Stimulated activated CD8-positive, alpha-beta memory T cell treated with anti-CD3 and anti-CD28 coated beads, Interleukin-7, amount 100 ng/mL, for 4 hours (primary cell): Measurements from ENCODE around the gene NRG2.

Experiments
- DNase-seq, 2 donors: peaks; one replicate each; pipeline ENCODE4 v3.0.0-alpha.2; 2020; ENCODE audit warnings: low read depth in 2 of 2

The NRG2 gene

GRCh38 chr5:139946440-139946839 lies 96.7 kb downstream of the NRG2 start:
- DNase-seq: no peak

DNA sequence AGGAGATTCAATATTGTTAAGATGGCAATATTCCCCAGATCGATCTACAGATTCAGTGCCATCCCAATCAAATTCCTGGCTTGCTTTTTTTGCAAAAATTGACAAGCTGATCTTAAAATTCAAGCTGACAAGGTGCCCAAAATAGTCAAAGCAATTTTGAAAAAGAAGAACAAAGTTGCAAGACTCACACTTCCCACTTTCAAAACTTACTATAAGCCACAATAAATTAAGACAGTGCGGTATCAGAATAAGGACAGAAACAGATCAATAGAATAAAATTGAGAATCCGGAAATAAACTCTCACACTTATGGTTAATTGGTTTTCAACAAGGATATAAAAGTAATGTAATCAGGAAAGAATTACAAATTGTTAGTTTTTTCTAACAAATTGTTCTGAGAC lies 97.1 kb downstream of the NRG2 start:
- no peak for DNase-seq

DNA sequence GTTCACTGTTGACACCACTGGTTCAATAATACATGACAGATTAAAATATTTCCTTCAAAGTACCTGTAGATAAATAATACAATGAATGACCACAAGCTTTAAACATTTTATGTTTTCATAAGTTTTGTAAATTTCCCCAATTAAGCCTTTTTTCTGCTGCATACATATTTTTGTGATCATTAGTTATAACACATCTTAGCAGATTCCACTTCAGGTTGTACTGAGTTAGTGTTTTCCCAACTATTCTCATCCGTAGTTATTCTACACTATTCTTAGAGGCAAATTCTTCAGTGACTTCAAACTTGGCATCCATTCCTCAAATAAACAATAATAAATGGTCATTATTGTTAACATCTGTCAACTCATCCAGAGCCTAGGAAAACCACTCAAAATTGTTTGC lies 100.9 kb downstream of the NRG2 start:
- no peak for DNase-seq

GRCh38 chr5:139930406-139930805 lies 112.7 kb downstream of the NRG2 start:
- DNase-seq: no peak

- no peak for DNase-seq
Observed at GRCh38 chr5:139926797-139927503, 116.1 kb downstream of the NRG2 start.

DNA sequence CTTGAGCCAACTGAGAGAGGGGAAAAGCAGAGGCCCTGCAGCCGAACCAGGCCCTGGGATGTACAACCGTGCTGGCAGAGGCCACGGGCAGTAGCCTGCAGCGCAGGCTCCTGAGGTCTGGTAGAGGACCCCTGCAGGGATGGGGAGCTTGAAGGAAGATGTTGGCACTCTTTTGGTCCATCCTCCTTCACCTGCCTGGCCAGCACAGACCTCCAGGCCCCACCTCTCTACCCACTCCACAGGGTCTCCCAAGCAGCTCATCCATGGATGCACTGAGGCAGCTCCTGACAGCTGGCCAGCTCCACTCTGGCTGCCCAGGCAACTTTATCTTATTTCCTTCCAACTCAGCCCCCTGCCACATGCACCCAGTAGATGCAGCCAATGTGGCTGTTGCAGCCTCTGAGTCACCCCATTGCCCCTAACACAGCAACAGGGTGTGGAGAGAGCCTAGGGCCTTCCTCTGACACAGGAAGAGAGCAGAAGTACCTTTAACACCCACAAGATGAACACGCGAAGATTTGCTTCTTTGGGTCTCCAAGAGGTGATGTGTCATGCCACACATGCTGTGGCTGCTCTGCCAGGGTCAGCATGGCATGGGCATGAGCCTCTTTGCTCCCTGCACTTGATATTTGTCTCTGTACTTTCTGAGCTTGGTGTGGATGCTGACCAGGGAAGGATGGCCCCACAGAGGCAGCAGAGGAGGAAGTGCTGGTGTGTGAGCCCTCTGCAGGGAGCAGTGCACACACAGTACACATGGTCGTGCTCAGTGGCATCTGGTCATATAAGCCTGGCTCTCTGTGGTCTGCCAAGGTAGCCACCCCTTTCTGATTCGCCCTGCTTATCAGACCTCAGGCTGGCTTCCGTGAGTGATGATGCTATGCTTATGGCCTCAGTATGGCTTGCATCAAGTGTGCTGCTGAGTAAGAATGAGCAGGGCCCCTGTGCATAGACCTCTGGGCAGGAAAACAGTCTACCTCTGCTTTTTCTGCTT lies 117.2 kb downstream of the NRG2 start:
- DNase-seq: peak; percentile 6 to 17

- DNase-seq: no peak
Observed at GRCh38 chr5:139925216-139925562, 117.9 kb downstream of the NRG2 start.

GRCh38 chr5:139924294-139925215 lies 118.5 kb downstream of the NRG2 start:
- no peak for DNase-seq

GRCh38 chr5:139919308-139919707 lies 123.8 kb downstream of the NRG2 start:
- DNase-seq: no peak

- DNase-seq: no peak
Observed at GRCh38 chr5:139915834-139916233, 127.3 kb downstream of the NRG2 start.

DNA sequence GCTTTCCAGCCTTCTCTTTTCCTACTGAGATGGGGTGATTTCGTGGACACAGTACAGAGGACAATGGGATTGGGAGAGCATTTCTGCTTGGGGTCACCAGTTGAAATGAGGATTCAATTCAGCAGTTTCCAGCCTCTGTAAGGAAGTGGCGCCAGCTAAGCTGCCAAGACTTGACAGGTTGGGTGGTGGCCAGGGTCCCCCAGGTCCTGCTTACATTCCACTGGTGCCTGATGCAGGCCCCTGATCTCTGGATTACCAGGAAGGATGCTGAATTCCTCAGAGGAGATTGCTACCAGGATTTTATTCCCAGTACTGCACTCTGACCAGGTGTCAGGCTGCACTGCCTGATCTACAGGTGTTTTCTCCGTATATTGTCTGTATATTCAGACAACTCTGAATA lies 127.8 kb downstream of the NRG2 start:
- no peak for DNase-seq

- no peak for DNase-seq
Observed at GRCh38 chr5:139914218-139914807, 128.8 kb downstream of the NRG2 start.

DNA sequence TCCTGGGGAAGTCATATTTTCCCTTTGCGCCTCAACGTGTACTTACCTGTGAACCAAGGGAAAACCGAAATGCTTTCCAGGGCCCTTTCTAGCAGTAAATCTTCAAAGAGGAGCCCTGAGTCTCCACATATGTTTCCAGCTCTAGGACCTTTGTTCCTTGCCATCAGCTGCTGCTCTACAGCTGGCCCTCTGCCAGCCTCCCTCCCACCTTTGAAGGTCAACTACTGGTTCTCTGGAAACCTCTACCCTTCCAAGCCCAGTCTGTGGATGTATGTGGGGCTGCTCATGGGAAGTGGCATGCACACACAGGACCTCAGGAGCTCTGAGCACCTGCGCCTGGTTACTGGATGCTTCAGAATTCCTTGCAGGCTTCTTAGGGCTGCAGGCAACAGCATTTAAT lies 130.3 kb downstream of the NRG2 start:
- no peak for DNase-seq

GRCh38 chr5:139912158-139912557 lies 130.9 kb downstream of the NRG2 start:
- no peak for DNase-seq

DNA sequence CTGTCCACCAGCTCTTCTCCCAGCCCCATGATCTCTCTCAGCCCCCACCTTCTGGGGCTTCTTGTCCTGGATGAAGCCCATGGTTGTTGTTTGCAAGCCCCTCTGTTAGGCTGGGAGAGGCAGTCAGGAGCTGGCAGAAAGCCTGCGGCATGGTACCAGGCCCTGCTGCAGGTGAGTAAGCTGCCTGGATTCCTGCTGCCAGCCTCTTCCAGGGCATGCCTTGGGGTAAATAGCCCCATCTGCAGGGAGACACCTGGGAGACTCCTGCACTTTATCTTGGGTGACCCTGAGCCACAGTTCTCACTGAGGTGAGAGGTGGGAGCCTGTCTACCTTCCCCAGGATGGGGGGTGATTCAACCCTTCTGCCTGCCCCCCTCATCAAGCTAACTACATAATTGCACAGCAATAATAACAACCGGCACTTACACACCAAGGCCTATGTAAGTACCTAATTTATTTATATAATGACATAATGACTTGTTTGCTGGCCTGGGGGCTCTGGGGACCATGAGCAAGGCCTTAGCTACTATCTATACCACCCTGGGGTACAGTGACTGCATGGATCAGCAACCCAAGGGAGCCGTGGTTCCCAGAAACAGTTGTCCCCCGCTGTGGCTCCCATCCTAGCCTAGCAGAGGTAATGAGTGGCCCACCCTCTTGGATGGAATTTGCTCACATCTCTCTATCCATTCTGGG lies 131.5 kb downstream of the NRG2 start:
- no peak for DNase-seq

GRCh38 chr5:139910901-139911300 lies 132.2 kb downstream of the NRG2 start:
- DNase-seq: no peak

DNA sequence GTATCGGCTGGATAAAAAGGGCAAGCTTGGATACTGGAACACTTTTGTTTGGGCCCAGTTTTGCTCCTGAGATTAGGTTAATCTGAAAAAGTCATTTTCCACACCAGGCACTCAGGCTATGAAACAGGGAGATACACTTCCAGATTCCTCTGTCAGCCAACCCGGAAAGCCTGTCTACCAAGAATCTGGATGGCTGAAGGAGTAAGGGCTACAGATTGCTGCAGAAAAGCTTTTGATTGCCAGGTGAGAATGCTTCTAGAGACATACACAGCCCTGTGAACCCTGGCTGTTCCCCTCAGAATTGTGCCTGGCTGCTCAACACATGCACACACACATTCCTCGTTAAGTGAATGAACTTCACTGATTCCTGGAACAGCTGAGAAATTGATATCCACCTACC lies 133.1 kb downstream of the NRG2 start:
- DNase-seq: no peak

DNA sequence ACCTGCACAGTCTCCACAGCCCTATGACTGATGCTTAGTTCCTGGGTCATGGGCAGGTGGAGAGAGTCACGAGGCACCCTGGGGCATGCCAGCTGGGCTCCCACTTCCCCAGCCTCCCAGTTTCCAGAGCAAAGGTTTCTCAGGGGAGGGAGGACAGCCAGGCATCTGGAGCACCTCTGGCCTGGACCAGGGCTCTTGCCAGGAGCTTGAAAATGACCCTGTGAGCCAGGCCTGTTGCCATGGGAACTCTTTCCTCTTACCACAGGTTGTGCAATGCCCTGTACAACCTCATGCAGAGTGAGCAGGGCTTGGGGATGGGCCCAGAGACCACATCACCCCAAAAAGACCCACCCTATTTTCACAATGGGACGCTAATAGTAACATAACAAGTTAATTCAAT lies 134.3 kb downstream of the NRG2 start:
- no peak for DNase-seq

DNA sequence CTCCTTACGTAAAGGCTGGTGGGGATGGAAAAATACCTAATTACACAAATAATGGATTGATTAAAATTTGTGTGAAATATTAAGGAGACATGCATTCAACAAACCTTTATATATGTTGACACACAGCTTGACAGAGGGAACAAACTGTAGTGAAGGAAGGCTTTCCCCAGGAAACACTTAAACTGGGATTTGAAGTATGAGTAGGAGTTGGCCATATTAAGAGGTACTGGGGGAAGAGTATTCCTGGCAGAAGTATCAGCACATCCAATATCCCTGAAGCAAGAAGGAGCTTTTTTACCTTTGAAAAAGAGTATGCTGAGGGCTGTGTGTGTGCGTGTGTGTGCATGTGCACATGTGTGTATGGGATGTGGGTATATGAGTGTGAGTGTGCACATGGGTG lies 136.4 kb downstream of the NRG2 start:
- no peak for DNase-seq

- DNase-seq: no peak
Observed at GRCh38 chr5:139904816-139905661, 138.1 kb downstream of the NRG2 start.
